OCI-LY3 (cell line): ENCODE measurements around the gene TTC28.

Experiments
- H2AFZ ChIP-seq: fragments of 200-600, 300-600 bp; shearing (Covaris generic); 2 replicates; pipeline ENCODE4 v1.6.0; 2014; ENCODE audit warnings: antibody characterized with exemption, low read depth, low read length
- H3K27ac ChIP-seq: fragments of 200-600, 300-600 bp; sonication (generic); 2 replicates; pipeline ENCODE4 v1.5.1; 2014; ENCODE audit warnings: mild to moderate bottlenecking, low read length, moderate library complexity, mixed read lengths
- H3K27me3 ChIP-seq: fragments of 200-600, 300-600 bp; sonication (generic); 2 replicates; pipeline ENCODE4 v1.6.1; 2014; ENCODE audit warnings: low read depth, low read length, mixed read lengths
- H3K36me3 ChIP-seq: fragments of 200-600, 300-600 bp; sonication (generic); replicated peaks from 2 replicates; pipeline ENCODE3; 2014; ENCODE audit warnings: low read depth, low read length, mixed read lengths
- H3K4me1 ChIP-seq: fragments of 300-600, 200-600 bp; sonication (generic); 2 replicates; pipeline ENCODE4 v1.6.1; 2014; ENCODE audit warnings: low read length, mixed read lengths
- H3K4me2 ChIP-seq: fragments of 200-600, 300-600 bp; sonication (generic); 2 replicates; pipeline ENCODE4 v1.6.1; 2014; ENCODE audit warnings: low read length, mixed read lengths
- H3K4me3 ChIP-seq: fragments of 300-600, 200-600 bp; sonication (generic); 2 replicates; pipeline ENCODE4 v1.5.1; 2014; ENCODE audit warnings: antibody characterized with exemption, mild to moderate bottlenecking, low read length, moderate library complexity
- H3K79me2 ChIP-seq: fragments of 300-600, 200-600 bp; shearing (Covaris generic); 2 replicates; pipeline ENCODE4 v1.6.1; 2014; ENCODE audit warnings: mild to moderate bottlenecking, low read length, mixed read lengths
- H3K9ac ChIP-seq: fragments of 300-600, 200-600 bp; shearing (Covaris generic); 2 replicates; pipeline ENCODE4 v1.6.0; 2014; ENCODE audit warnings: mild to moderate bottlenecking, low read length, moderate library complexity
- H3K9me3 ChIP-seq: fragments of 200-600, 300-600 bp; shearing (Covaris generic); 2 replicates; pipeline ENCODE4 v1.6.1; 2014; ENCODE audit warnings: low read length, mixed read lengths; ENCODE audit not compliant: insufficient read depth
- H4K20me1 ChIP-seq: fragments of 200-600, 300-600 bp; sonication (generic); 2 replicates; pipeline ENCODE4 v1.6.1; 2016; ENCODE audit warnings: low read length, mixed read lengths; ENCODE audit not compliant: insufficient read depth
- EZH2phosphoT487 ChIP-seq: fragments of 200-600 bp; shearing (Covaris generic); IDR thresholded peaks from 2 replicates; pipeline ENCODE4 v1.6.1; 2018; ENCODE audit warnings: antibody characterized with exemption, mixed run types, low read depth
- TF ChIP-seq, protein P1 (sequence below): fragments of 200-600, 300-600 bp; sonication (generic); IDR thresholded peaks from 2 replicates; pipeline ENCODE4 v1.5.1; 2014; ENCODE audit warnings: antibody characterized with exemption, low read length, low read depth

The TTC28 gene

DNA sequence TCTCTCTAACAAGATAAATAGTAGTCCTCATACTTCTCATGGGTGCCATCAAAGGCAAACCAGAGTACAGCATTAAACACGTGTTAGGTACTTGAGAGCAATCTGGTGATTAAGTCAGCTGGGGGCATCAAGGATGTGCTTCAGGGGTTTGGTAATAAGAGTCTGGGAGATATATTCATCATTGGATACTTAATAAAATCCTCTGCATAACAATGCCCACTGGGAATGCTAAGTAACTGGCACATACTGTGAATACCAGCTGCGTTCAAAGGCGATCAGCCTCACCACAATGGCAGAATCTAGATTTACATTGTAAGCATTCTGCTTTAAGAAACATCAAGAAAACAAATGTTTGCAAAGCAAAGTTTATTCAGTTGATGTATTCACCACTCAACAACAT, 492.0 kb downstream of the TTC28 start:
- no peaks in the 10 kb centered on the region for H3K9me3 ChIP-seq
- H4K20me1 ChIP-seq = no peaks in the 10 kb centered on the region
- H3K27ac ChIP-seq = no peak overlapping the region
- H3K4me1 ChIP-seq = peaks cover 4% of the 10 kb centered on the region; the same call in 1 of the 2 replicates
- H3K4me2 ChIP-seq = no peak overlapping the region
- H2AFZ ChIP-seq = no peak overlapping the region
- H3K79me2 ChIP-seq = no peaks in the 10 kb centered on the region
- H3K9ac ChIP-seq = no peak overlapping the region
- no peak overlapping the region for H3K4me3 ChIP-seq
- no peak for TF ChIP-seq EZH2phosphoT487
- TF ChIP-seq, protein P1, sequence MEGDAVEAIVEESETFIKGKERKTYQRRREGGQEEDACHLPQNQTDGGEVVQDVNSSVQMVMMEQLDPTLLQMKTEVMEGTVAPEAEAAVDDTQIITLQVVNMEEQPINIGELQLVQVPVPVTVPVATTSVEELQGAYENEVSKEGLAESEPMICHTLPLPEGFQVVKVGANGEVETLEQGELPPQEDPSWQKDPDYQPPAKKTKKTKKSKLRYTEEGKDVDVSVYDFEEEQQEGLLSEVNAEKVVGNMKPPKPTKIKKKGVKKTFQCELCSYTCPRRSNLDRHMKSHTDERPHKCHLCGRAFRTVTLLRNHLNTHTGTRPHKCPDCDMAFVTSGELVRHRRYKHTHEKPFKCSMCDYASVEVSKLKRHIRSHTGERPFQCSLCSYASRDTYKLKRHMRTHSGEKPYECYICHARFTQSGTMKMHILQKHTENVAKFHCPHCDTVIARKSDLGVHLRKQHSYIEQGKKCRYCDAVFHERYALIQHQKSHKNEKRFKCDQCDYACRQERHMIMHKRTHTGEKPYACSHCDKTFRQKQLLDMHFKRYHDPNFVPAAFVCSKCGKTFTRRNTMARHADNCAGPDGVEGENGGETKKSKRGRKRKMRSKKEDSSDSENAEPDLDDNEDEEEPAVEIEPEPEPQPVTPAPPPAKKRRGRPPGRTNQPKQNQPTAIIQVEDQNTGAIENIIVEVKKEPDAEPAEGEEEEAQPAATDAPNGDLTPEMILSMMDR = no peak
- H3K36me3 ChIP-seq = no peaks in the 10 kb centered on the region
- no peaks in the 10 kb centered on the region for H3K27me3 ChIP-seq

DNA sequence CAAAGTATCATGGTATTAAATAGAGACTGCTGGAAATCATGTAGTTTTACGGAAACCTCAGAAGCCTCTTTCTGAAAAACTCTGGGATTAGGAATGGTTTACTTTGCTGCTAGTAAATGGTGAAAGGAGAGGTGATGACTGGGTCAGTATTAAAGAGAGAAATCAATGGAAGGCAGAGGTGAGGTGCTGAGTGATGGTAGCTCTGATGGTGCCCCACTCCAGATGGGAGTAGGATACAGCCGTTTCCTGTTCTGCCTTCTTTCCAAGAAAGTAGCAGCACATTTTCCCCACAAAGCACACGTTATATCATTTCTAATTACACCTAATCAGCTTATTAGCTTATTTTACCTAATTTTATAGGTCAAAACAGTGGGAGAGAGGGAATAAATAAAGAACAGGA, 493.0 kb downstream of the TTC28 start:
- H3K27ac ChIP-seq = no peak overlapping the region
- H3K9ac ChIP-seq = no peak overlapping the region
- H3K4me3 ChIP-seq = no peak overlapping the region
- no peak overlapping the region for H3K4me2 ChIP-seq
- no peaks in the 10 kb centered on the region for H3K79me2 ChIP-seq
- TF ChIP-seq, protein P1 = no peak
- TF ChIP-seq EZH2phosphoT487 = no peak
- H2AFZ ChIP-seq = no peak overlapping the region
- no peaks in the 10 kb centered on the region for H4K20me1 ChIP-seq
- no peaks in the 10 kb centered on the region for H3K36me3 ChIP-seq
- no peaks in the 10 kb centered on the region for H3K9me3 ChIP-seq
- peaks cover 4% of the 10 kb centered on the region; the same call in 1 of the 2 replicates for H3K4me1 ChIP-seq
- H3K27me3 ChIP-seq = no peaks in the 10 kb centered on the region

DNA sequence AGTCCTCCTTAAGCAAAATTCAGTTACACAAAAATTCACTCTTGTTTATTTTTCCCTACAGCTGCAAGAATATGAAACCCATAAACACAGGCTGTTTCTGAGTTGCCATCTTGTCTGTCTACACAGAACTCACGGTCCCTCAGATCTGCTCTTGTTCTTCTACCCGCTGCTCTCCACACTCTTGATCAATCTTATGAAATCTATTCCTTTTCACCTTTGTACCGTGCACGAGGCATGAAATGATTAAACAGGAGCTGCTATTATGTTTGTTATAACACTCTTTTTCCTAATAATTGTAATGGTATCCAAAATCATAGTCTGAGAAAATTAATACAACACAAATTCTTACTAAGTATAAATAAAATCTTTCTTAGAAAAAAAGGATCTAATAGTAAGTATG, 494.5 kb downstream of the TTC28 start:
- Histone ChIP-seq H3K79me2 (no peaks in the 10 kb centered on the region), H3K4me3 (no peak overlapping the region), H2AFZ (no peak overlapping the region), H3K4me2 (no peak overlapping the region), H3K36me3 (no peaks in the 10 kb centered on the region), H3K9me3 (no peaks in the 10 kb centered on the region), H3K27me3 (no peaks in the 10 kb centered on the region), H3K4me1 (peaks cover 4% of the 10 kb centered on the region; the same call in 1 of the 2 replicates), H3K9ac (no peak overlapping the region), H3K27ac (no peak overlapping the region), H4K20me1 (no peaks in the 10 kb centered on the region)
- TF ChIP-seq EZH2phosphoT487 = no peak
- TF ChIP-seq, protein P1 = no peak

DNA sequence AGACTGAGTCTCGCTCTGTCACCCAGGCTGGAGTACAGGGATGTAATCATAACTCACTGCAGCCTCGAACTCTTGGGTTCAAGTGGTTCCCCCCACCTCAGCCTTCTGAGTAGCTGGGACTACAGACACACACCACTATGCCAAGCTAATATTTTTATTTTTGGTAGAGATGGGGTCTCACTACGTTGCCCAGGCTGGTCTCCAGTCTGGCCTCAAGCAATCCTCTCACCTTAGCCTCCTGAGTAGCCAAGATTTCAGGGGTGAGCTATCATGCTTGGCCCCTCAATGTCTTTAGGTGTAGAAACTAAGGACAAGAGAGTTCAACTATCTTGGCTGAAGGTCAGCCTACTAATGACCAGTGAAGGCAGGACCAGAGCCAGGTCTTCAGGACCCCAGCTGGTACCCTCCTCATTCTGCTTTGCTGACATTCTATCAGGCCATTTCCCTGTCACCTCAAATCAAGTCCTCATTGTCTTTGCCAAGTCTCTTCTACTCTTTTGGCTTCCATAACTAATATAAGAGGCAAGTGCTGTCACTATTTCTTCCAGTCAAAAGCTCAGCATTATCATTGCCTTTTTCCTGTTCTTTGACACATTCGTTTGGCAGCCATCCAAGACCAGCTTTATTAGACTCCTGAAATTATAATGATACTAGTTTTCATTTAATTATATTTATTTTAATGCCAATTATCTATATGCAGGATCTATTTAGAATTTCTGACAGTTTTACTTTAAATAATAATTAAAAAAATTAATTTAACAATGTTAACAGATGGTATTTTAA, 496.4 kb downstream of the TTC28 start:
- TF ChIP-seq, protein P1 = no peak
- TF ChIP-seq EZH2phosphoT487 = no peak

More for the DNA sequence above, 496.4 kb downstream of the TTC28 start:
- Histone ChIP-seq H3K9ac (no peak overlapping the region), H4K20me1 (no peaks in the 10 kb centered on the region), H3K79me2 (no peaks in the 10 kb centered on the region), H3K4me1 (no peaks in the 10 kb centered on the region), H3K36me3 (no peaks in the 10 kb centered on the region), H3K4me2 (no peak overlapping the region), H2AFZ (no peak overlapping the region), H3K27ac (no peak overlapping the region), H3K4me3 (no peak overlapping the region), H3K27me3 (no peaks in the 10 kb centered on the region), H3K9me3 (no peaks in the 10 kb centered on the region)
